Fibroblast of gingiva (primary cell): Measurements from ENCODE around the gene GRAMD1B.
"Not testable (repeated sequence)": the region's sequence is repeated elsewhere in the genome, so short reads cannot be mapped to it uniquely, and the experiment has no call there.

Source experiments
- DNase-seq: peaks from one replicate; pipeline ENCODE4 v3.0.0-alpha.2; 2011; ENCODE audit warnings: low read depth

Gene GRAMD1B

GRCh38 chr11:123443851-123444623 lies 14.0 kb downstream of the GRAMD1B start:
- no peak for DNase-seq

DNA sequence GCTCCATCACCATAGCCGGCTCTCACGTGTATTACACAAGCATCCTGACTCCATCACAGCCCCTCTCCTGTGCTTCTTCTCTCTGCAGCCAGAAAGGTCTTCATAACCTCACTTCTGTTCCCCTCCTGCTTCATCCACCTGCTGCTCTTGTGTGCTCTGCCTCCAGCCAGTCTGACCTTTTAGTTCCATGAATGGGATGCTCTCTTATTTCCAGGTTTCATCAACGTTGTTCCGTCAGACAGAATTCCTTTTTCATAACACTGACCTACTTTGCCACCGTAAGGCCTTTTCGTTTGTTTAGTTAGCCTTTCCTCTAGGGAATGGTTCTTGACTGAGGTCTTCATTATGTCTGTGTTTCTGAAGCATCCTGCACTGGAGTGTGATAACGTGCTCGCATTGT lies 18.8 kb downstream of the GRAMD1B start:
- no peak for DNase-seq

DNA sequence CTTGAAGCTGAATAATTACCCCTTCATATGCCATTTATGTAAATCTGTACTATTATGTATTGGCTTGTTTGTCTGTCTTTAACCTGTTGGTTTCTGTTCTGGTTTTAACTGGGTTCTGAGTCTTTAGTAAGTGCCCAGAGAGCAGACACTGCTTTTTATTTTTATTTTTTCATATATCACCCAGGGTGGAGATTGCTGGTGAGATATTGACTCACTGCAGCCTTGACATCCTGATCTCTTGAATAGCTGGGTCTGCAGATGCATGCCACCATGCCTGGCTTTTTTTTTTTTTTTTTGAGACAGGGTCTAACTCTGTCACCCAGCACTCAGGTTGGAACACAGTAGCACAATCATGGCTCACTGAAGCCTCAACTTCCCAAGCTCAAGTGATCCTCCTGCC lies 19.4 kb downstream of the GRAMD1B start:
- no peak for DNase-seq

GRCh38 chr11:123450623-123451022 lies 20.6 kb downstream of the GRAMD1B start:
- DNase-seq, result no peak

- DNase-seq, result no peak
These were observed 21.2 kb downstream of the GRAMD1B start for GRCh38 chr11:123451183-123451781.

DNA sequence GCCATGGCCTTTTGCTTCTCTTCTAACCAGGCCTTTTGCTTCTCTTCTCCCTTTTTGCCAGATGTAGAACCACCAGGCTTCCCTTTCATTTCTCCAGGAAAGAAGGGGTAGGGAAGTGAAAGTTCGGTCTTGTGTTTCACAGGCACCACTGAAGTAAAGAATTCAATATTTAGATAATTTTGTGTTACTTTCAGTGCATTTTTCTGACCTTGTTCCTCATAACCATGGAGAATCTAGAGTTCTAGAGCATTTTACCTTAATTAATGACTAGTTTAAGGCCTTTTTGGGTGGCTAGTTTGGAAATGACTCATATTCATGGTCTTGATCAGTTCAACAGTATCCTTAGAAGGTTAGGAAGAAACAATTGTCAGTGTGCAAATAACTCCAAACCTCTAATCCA lies 22.7 kb downstream of the GRAMD1B start:
- DNase-seq, result no peak

DNA sequence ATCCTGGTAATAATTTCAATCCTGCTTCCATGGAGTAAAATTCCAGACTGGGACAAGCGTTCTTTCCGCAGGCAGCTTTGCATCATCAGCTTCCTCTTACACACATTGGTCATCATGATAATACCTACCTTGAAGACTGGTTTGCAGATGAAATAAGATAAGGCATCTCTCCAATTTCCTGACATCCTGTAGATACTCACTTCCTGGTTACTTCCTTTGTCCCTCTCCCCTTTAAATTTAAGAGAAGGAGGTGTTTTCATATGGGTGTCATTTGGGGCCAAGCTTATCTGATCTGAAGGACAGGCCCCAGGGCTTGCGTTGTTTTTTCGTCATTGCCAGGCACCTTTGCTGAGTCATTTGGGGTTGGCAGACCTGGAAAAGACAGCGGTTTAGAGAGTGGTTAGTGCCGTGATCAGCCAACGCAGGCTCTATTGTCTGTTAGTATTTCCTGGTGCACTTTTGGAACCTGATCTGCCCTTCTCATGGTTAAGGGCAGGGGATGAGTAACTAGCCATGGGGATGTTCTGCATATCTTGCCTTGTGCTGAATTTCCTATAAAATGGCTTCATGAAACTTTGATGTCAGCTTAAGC lies 24.1 kb downstream of the GRAMD1B start:
- DNase-seq, result no peak

GRCh38 chr11:123454796-123455195 lies 24.7 kb downstream of the GRAMD1B start:
- DNase-seq, result no peak

DNA sequence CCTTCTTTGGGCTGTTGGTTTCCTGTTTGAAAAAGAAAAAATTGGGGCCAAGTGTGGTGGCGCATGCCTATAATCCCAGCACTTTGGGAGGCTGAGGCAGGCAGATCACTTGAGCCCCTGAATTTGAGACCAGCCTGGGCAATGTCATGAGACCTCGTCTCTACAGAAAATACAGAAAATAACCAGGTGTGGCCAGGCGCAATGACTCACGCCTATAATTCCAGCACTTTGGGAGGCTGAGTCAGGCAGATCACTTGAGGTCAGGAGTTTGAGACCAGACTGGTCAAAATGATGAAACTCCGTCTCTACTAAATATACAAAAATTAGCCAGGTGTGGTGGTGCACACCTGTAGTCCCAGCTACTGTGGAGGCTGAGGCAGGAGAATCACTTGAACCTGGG lies 26.4 kb downstream of the GRAMD1B start:
- DNase-seq, result not testable (repeated sequence)

- DNase-seq, result no peak
These were observed 27.2 kb downstream of the GRAMD1B start for GRCh38 chr11:123457187-123457770.

GRCh38 chr11:123458501-123458900 lies 28.4 kb downstream of the GRAMD1B start:
- no peak for DNase-seq

DNA sequence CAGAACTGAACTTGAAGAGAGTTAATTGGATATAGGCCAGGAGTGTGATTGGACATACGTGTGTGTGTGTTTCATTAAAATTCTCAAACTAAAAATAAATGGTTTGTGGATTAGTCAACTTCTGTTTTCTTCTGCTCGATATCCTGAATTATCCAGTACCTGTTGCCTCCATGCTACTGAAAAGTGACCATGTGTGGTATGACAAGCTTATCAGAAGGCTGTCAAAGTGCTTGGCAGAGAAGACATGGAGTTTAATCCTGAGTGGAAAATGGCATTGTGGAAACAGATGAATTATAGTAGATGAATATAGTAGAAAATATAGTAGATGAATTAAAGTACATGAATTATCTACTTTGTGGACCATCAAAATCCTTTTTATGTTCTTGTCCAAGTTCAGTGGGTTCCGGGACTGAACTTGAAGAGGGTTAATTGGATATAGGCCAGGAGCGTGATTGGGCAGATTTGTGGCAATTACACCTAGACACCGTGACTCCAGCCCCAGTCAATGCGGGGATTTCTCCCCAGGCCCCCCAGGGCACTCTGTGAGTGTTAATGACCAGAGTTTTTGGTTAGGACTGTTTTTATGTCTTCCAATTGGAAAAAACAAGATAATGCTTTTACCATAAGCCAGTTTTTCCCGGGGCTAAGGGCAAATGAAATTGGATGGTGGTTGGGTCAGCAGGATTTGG lies 30.1 kb downstream of the GRAMD1B start:
- no peak for DNase-seq

DNA sequence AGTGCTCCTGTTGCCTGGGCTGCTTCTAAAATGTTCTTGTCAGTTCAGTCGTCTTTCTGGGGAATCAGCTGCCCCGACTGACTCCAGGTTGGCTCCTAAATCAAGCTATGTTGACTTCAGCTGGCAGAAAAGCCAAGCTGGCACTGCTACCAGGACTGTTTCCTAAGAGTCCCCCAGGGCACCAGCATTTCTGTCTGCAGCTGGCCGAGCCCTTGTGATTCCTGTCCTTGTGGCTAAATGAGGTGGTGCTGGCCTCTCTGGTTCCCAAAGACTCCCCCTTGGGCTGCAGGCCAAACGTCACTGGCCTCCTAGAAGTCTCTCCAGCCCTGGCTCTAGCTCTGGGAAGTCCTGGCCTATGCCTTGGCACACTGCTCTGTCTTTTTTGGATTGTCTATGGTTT lies 31.1 kb downstream of the GRAMD1B start:
- peak; percentile 23 for DNase-seq

DNA sequence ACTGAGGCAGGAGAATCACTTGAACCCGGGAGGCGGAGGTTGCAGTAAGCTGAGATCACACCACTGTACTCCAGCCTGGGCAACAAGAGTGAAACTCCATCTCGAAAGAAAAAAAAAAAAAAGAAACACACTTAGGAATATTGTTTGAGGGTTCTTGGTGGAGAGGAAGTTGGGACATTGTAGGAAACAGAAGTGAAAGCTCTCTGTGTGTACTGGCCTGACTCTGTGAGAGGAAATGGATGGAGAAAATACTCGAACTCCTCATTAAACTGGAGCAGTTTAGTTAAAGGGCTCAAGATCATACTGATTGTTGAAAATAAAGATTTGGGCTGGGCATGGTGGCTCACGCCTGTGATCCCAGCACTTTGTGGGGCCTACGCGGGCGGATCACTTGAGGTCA lies 35.6 kb downstream of the GRAMD1B start:
- DNase-seq, result not testable (repeated sequence)

- not testable (repeated sequence) for DNase-seq
These were observed 36.1 kb downstream of the GRAMD1B start for GRCh38 chr11:123466172-123466571.

DNA sequence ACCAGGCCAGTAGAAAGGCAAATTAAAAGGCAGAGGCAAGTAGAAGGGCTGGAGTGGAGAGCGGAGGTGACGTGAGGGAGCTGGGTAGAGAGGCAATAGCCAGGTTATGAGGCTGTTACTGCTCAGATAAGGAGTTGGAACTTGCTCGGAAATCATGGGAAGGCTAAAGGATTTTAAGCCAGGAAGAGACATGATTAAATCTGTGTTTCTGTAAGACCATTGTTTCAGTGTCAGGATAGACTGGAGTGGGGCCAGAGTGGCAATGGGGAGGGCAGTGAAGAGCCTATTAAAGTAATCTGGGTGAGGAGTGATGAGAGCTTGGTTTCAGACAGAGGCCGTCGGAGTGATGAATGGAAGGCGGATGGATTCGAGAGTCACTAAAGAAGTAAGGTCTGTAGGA lies 39.0 kb downstream of the GRAMD1B start:
- no peak for DNase-seq

GRCh38 chr11:123469586-123469985 lies 39.5 kb downstream of the GRAMD1B start:
- DNase-seq, result no peak

DNA sequence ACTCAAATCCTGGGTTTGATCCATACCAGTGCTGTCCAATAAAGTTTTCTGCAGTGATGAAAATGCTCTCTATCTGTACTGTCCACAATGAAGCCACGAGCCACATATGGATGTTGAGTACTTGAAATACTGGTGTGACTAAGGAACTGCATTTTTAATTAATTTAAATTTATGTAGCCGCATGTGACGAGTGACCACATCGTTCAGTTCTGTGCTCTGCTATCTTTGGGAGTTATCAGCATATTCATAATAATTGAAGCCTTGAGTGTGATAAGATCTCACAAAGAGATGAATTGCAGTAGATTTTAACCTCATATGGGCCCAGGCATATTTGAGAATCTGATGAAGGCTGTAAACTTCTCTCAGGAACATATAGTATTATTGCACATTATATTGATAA lies 40.8 kb downstream of the GRAMD1B start:
- no peak for DNase-seq

DNA sequence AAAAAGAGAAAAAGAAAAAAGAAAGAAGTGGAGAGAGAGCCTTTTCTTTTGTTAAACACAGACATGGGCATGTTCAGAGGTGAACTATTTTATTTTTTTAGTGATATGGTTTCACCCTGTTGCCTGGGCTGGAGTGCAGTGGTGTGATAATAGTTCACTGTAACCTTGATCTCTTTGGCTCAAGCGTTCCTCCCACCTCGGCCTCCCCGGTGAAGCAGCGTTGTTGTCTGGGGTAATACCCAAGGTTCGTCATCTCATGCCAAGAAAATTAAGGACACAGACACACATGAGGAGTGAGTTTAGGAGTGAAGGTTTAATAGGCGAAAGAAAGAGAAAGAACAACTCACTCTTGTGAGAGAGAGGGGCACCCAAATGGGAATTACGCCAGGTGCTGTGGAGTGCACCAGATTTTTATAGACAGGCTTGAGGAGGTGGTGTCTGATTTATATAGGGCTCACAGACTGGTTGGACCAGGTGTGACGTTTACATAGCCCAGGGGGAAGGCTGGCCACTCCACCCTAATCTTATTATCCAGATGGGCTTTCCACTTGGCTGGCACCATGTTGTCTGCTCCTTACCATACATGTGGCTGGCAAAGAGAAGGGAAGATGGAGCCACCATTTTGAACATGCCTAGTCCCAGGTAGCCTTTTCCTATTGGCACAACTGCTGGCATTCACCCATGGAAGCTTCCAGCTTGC lies 42.3 kb downstream of the GRAMD1B start:
- DNase-seq, result no peak

DNA sequence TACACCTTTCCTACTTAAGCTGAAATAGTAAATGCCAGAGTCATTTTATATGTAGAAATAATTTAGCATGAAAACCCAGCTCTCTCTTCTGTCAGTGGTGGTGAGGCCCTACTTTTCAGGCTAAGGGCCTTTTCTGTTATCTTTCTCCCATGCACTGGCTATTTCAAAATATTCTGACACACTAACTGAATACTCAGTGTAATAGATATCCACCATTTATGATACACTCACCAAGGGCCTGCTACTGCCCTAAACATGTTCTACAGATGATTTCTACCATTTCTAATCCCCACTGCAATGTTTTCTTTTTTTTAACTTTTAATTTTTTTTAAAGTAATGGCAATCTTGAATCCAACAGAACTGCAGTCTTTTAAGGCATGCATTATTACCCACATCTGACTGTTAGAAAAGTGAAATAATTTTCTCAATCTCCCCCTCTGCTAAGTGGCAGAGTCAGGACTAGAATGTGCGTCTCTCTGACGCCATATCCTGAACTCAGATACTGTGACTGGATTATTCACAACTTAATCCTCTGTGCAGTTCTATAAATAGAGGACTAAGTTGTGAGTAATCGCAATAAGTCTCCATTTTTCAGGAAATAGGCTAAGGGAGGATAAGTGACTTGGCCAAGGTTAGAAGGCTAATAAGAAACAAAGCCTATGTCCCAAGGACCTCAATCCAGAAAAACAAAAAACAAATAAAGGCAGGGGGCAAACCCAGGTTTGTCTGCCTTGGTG lies 44.0 kb downstream of the GRAMD1B start:
- DNase-seq, result peak; percentile 68

GRCh38 chr11:123474994-123475393 lies 44.9 kb downstream of the GRAMD1B start:
- DNase-seq, result no peak
